ENCODE measurements around the gene DAZL.

DNA sequence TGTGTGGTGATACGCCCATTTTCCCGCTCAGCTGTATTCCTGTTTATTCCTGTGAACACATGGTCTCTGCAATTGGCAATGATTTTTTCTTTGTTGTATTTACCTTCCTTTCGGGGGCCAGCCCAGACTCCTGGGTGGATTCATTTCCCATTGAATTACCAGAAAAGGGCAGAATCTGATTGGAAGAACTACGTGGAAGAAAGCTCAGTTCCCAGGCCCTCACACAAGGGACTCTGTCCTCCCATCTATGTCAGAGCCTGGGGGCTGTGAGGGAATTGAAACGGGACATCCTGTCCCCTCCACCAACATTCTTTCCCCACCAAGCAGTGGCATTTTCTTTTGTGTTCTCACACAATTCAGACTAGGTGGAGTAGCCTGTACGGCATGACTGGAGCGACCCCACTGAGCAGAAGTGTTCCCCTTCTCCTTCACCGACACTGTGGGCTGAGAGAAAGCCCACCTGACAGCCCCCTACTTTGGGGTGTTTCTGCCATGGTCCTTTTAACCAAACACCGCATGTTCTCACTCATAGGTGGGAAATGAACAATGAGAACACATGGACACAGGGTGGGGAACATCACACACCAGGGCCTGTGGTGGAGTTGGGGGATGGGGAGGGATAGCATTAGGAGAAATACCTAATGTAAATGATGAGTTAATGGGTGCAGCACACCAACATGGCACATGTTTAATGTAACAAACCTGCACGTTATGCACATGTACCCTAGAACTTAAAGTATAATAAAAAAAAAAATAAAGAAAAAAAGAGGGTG lies 59.6 kb downstream of the DAZL start:
- TF ChIP-seq, protein P1, sequence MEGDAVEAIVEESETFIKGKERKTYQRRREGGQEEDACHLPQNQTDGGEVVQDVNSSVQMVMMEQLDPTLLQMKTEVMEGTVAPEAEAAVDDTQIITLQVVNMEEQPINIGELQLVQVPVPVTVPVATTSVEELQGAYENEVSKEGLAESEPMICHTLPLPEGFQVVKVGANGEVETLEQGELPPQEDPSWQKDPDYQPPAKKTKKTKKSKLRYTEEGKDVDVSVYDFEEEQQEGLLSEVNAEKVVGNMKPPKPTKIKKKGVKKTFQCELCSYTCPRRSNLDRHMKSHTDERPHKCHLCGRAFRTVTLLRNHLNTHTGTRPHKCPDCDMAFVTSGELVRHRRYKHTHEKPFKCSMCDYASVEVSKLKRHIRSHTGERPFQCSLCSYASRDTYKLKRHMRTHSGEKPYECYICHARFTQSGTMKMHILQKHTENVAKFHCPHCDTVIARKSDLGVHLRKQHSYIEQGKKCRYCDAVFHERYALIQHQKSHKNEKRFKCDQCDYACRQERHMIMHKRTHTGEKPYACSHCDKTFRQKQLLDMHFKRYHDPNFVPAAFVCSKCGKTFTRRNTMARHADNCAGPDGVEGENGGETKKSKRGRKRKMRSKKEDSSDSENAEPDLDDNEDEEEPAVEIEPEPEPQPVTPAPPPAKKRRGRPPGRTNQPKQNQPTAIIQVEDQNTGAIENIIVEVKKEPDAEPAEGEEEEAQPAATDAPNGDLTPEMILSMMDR (conservative IDR thresholded peaks at IDR 0.05 in 1 of 2, IDR thresholded peaks at IDR 0.05 in 1 of 2; ENCODE audit: low read depth in 1 of 2, low read length in 2 of 2) = no peak
- TF ChIP-seq EZH2 (IDR thresholded peaks at IDR 0.05; ENCODE audit: low read length, missing control alignments) = no peak

All from fibroblast of lung (primary cell).